Measurements from ENCODE around the gene TP53TG3D. TPM values are rescaled to one million over a fixed set of nuclear protein-coding genes. Genes with fewer than 3 reads are reported as not detected.
"Not testable (repeated sequence)": the region's sequence is repeated elsewhere in the genome, so short reads cannot be mapped to it uniquely, and the experiment has no call there.

TP53TG3D gene
- total RNA-seq, result not detected
- long read RNA-seq, result 0 reads

DNA sequence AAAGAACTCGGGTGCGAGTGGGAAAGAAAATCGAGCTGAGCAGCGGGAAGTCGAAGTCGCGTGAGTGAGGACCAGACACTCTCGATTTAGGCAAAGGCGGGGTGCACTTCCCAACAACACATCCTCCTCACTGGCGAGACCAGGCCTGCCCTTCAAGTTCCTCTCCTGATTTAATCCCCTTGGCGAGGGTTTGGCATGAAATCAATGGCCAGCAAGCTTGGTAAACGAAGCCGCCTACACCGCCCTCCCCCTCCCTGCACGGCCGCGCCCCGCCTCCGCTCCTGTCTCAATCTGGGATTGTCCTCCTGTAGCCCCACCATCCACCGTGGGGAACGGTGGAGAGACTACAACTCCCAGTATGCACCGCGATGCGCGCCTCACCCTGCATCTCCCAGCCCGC, at the start of gene TP53TG3D:
Gene TP53TG3D, plus strand, starts transcription at position 301 of the 400 bp plus-strand sequence. Its CDS starts 68 bp downstream, at position 369.
- intact Hi-C loops (cut with DNase I, micrococcal nuclease); ATAC-seq; DNase-seq: not testable (repeated sequence)

DNA sequence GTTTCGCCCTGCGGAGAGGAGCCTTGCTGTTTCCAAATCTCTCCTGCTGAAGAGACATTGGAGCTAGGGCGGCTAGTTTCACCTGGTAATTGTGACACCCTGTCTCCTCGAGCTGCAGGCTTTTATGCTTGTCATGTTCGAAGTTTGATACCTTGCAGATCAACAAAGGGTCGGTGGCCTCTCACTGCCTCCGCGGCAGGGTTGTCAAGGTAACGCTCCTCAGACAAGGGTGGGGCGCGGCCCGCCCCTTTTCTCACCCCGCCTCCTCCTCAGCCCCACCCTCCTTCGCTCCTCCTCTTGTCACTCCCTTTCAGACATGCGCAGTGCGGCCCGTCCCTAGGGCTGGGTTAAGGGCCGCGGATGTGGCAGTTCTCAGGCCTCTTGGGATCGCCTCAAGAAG, 421 bp downstream of the TP53TG3D start:
- DNase-seq; intact Hi-C loops (cut with DNase I, micrococcal nuclease); ATAC-seq: not testable (repeated sequence)

DNA sequence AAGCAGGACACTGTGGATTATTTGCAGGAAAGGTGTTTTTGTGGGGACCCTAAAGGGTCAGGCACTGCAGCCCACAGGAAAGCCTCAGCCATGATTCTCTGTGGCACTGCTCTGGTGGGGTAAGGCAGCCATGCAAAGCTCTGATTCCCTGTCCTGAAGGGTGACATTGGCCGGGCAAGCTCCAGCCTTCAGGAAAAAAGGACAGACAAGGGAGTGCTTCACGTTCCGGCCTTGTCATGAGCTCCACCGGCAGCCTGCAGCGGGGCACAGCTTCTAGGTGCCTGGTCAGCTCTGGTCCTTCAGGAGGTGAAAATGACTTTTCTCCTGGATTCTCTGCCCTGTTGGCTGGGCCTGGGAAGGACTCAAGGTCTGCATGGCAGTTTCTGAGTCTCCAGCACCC, 8.4 kb downstream of the TP53TG3D start:
- ATAC-seq; DNase-seq; intact Hi-C loops (cut with DNase I, micrococcal nuclease): not testable (repeated sequence)

- ATAC-seq; DNase-seq; intact Hi-C loops (cut with DNase I, micrococcal nuclease): not testable (repeated sequence)
Measured at GRCh38 chr16:32263552-32263951, 10.5 kb downstream of the TP53TG3D start.

DNA sequence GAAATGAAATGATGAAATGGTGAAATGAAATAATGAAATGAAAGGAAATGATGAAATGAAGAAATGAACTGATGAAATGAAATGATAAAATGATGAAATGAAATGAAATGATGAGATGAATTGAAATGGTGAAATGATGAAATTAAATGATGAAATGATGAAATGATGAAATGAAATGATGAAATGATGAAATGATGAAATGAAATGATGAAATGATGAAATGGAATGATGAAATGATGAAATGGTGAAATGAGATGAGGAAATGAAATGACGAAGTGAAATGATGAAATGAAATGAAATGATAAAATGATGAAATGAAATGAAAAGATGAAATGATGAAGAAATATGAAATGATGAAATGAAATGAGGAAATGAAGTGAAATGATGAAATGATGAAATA, 28.8 kb downstream of the TP53TG3D start:
- DNase-seq; intact Hi-C loops (cut with DNase I, micrococcal nuclease); ATAC-seq: not testable (repeated sequence)

DNA sequence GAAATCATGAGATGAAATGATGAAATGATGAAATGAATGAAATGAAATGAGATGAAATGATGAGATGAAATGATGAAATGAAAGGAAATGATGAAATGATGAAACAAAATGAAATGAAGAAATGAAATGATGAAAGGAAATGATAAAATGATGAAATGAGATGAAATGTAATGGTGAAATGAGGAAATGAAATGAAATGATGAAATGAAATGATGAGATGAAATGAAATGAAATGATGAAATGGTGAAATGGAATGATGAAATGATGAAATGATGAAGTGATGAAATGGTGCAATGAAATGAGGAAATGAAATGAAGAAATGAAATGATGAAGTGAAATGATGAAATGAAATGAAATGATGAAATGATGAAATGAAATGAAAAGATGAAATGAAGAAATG, 29.9 kb downstream of the TP53TG3D start:
- intact Hi-C loops (cut with DNase I, micrococcal nuclease); ATAC-seq: not testable (repeated sequence)

GRCh38 chr16:32283917-32284495, 30.9 kb downstream of the TP53TG3D start:
- DNase-seq; intact Hi-C loops (cut with DNase I, micrococcal nuclease); ATAC-seq: not testable (repeated sequence)

More for the DNA sequence above, 29.9 kb downstream of the TP53TG3D start:
- not testable (repeated sequence) for DNase-seq

DNA sequence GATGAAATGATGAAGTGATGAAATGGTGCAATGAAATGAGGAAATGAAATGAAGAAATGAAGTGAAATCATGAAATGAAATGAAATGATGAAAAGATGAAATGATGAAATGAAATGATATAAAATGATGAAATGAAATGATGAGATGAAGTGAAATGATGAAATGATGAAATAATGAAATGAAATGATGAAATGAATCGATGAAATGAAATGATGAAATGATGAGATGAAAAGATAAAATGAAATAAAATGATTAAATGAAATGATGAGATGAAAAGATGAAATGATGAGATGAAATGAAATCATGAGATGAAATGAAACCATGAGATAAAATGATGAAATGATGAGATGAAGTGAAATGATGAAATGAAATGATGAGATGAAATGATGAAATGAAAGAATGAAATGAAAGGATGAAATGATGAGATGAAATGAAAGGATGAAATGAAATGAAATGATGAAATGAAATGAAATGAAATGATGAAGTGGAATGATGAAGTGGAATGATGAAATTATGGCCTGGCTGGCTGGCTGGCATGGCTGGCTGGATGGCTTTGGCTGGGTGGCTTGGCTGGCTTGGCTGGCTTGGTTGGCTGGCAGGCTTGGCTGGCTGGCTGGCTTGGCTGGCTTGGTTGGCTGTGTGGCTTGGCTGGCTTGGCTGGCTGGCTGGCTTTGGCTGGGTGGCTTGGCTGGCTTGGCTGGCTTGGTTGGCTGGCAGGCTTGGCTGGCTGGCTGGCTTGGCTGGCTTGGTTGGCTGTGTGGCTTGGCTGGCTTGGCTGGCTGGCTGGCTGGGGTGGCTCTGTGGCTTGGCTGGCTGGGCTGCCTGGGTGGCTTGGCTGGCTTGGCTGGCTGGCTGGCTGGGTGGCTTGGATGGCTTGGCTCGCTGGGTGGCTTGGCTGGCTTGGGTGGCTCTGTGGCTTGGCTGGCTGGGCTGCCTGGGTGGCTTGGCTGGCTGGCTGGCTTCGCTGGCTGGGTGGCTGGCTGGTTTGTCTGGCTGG, 32.0 kb downstream of the TP53TG3D start:
- ATAC-seq; intact Hi-C loops (cut with DNase I, micrococcal nuclease): not testable (repeated sequence)
- DNase-seq, result peak in 1 of 2 donors; percentile 26

DNA sequence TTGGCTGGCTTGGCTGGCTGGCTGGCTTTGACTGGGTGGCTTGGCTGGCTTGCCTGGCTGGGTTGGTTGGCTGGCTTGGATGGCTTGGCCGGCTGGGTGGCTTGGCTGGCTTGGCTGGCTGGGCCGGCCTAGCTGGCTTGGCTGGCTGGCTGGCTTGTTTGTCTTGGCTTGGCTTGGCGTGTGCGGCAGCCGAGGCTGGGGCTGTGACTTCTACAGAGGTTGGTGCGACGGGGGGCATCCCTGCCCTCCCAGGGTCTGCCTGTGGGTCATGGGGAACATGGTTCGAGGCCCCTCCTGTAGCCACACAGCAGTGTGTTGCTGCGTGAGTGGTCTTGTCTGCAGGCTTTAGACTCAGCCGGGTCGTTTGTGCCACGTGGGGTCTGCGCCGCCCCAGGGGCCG, 33.1 kb downstream of the TP53TG3D start:
- DNase-seq; intact Hi-C loops (cut with DNase I, micrococcal nuclease): not testable (repeated sequence)

DNA sequence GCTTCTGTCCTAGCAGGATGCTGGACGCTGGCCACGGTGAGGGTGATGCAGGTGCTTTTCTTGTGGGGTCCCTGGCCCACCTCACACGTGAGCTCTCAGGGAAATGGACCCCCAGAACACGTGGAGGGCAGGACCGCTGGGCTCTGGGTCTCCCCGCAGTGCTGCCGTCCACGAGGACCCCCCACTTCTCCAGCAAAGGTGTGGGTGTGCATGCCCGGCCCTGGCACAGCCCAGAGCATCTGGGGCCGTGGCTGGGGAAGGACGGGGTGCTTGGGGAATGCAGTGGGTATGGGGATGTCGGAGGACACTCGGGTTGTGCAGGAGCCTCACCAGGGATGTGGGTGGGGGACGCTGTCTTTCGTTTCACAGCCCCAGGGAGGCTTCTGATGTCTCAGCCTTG, 34.7 kb downstream of the TP53TG3D start:
- DNase-seq; ATAC-seq; intact Hi-C loops (cut with DNase I, micrococcal nuclease): not testable (repeated sequence)

More for the DNA sequence above, 33.1 kb downstream of the TP53TG3D start:
- ATAC-seq, result not testable (repeated sequence)

DNA sequence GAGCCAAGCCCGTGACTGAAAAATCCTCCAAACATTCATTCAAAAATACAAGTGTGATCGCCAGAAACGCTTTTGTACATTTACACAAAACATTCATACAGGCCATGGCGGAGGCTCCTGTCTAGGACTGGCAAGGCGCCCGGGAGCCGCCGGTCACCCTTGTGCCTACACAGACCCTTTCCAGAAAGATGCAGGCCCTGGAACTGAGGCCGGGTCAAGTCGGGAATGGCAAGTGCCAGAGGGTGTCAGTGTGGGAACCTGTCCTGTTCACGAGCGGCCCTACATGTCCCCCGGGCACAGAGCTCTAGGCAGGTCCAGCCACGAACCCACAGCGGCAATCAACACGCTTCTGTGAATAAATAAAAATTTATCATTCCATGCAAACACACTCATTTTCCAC, 36.1 kb downstream of the TP53TG3D start:
- DNase-seq; ATAC-seq; intact Hi-C loops (cut with DNase I, micrococcal nuclease): not testable (repeated sequence)

- ATAC-seq; intact Hi-C loops (cut with DNase I, micrococcal nuclease): not testable (repeated sequence)
Measured at GRCh38 chr16:32302776-32303175, 49.7 kb downstream of the TP53TG3D start.

More at GRCh38 chr16:32302776-32303175, 49.7 kb downstream of the TP53TG3D start:
- DNase-seq, result not testable (repeated sequence)
